Measurements from ENCODE around the gene RBM20. TPM values are rescaled to one million over a fixed set of nuclear protein-coding genes. Genes with fewer than 3 reads are reported as not detected.
A peak's percentile ranks its signal among the peaks of the same experiment; 100 is the strongest.

The RBM20 gene
- total RNA-seq, 1 donor from 2014 or later: 1.5 TPM

DNA sequence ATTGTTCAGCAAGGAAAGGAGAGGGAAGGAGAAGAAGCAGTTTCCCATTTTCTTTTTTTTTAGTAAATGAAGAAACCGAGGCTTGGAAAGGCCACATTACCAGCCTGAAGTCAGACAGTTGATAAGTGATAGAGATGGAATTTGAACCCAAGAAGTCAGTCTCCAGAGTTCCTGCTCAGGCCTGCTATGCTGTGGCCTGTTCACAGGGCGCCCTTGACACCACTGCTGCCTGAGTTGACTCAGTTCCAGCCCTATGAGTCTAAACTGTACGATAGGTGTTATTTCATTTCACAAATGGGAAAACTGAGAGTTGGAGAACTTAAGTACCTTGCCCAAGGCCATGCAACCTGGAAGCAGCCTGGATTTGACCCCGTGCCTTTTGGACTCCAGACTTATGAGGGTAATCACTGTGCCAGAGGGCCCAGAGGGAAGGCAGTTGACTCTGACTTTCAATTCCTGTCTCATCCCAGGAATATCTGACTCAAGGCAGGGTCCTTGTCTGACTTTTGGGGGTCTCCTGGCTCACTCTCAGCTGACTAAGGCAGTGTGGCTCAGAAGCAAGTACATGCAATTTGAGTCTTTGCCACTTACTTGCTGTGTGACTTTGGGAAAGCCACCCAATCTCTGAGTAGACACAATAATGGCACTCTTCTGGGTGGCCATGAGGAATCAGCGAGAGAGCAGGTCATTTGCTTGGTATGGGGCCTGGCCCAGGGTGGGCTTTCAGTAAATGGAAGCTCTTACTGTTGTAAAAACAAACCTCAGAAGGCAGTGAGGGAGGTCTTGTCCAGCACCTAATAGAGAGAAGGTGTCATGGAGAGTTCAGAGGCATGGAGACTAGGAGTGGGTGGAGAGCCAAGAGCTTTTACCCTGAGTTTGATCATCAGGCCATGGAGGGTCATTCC lies 17.9 kb upstream of the RBM20 start:
- DNase-seq (ENCODE audit: low spot score, unreplicated experiment): no peak
- Mint-ChIP-seq H3K4me1 (ENCODE audit: low read depth) (peaks cover 14% of the 10 kb centered on the region), H3K9me3 (ENCODE audit: low read depth) (no peaks in the 10 kb centered on the region), H3K4me3 (ENCODE audit: low read depth) (no peak overlapping the region), H3K36me3 (ENCODE audit: insufficient read depth) (no peaks in the 10 kb centered on the region), H3K27ac (no peak overlapping the region), H3K27me3 (no peaks in the 10 kb centered on the region)
- TF ChIP-seq CTCF (IDR thresholded peaks at IDR 0.05; ENCODE audit: unreplicated experiment): no peak

DNA sequence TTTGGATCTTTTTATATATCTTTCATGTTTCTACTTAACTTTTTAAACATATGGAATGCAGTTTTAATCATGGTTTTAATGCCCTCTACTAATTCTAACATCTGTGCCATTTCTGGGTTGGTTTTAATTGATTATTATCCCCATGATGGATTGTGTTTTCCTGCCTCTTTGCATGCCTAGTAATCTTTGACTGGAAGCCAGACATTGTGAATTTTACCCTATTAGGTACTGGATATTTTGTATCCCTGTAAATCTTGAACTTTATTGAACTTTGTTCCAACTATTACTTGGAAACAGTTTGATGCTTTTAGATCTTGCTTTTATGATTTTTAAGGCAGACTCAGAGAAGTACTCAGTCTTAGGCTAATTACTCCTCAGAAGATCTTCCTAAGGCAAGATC lies 16.0 kb upstream of the RBM20 start:
- Mint-ChIP-seq H3K27me3 (no peaks in the 10 kb centered on the region), H3K4me1 (ENCODE audit: low read depth) (peaks cover 14% of the 10 kb centered on the region), H3K36me3 (ENCODE audit: insufficient read depth) (no peaks in the 10 kb centered on the region), H3K27ac (no peak overlapping the region), H3K9me3 (ENCODE audit: low read depth) (no peaks in the 10 kb centered on the region), H3K4me3 (ENCODE audit: low read depth) (no peak overlapping the region)
- DNase-seq (ENCODE audit: low spot score, unreplicated experiment): no peak
- TF ChIP-seq CTCF (IDR thresholded peaks at IDR 0.05; ENCODE audit: unreplicated experiment): no peak

DNA sequence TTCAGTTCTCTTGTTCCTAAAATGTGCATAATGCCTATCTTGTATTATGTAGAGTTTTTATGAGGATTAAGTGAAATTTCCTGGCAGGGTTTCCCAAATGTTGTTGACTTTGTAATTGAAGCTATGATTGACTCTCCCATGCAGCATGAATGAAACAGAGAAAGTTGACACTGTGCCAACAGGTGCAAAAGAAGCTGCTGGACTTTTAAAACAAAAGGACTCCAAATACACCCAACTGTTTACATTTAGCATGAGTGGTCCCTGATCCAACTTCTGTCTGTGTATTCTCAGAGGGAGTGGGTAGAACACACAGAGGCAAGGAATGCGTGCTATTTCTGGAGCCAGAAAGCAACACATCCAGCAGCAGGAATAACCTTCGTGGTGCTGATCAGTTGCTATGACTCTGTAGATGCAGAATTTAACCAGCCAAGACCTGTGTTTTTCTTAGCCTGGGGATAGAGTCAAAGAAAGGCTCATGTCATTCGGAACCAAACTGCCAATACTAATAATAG lies 14.4 kb upstream of the RBM20 start:
- H3K4me1 Mint-ChIP-seq (ENCODE audit: low read depth): peaks cover 14% of the 10 kb centered on the region
- no peak for TF ChIP-seq CTCF (IDR thresholded peaks at IDR 0.05; ENCODE audit: unreplicated experiment)
- no peak overlapping the region for H3K4me3 Mint-ChIP-seq (ENCODE audit: low read depth)
- H3K27me3 Mint-ChIP-seq: no peaks in the 10 kb centered on the region
- no peak for DNase-seq (ENCODE audit: low spot score, unreplicated experiment)
- H3K27ac Mint-ChIP-seq: peak overlapping the region; percentile 69
- H3K9me3 Mint-ChIP-seq (ENCODE audit: low read depth): no peaks in the 10 kb centered on the region
- no peaks in the 10 kb centered on the region for H3K36me3 Mint-ChIP-seq (ENCODE audit: insufficient read depth)

DNA sequence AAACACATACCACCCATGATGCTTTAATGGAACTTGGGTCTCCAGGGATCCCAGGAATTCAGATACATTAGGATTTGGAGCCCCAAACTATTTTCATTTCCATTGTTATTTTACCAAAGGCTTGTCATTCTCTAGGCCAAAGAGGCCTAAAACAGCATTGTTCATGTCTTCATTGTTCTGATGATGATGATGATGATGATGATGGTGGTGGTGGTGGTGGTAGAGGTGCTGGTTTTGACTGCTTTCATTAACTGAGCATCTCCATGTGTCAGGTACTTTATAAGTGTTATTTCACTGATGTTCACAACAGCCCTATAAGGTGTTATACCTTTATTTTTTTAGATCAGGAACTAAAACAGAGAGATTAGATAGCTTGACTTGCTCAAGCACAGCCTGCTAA lies 12.2 kb upstream of the RBM20 start:
- Mint-ChIP-seq H3K27ac (no peak overlapping the region), H3K36me3 (ENCODE audit: insufficient read depth) (no peaks in the 10 kb centered on the region), H3K27me3 (no peaks in the 10 kb centered on the region), H3K4me3 (ENCODE audit: low read depth) (no peak overlapping the region), H3K9me3 (ENCODE audit: low read depth) (no peaks in the 10 kb centered on the region), H3K4me1 (ENCODE audit: low read depth) (peaks cover 16% of the 10 kb centered on the region)
- DNase-seq (ENCODE audit: low spot score, unreplicated experiment): no peak
- no peak for TF ChIP-seq CTCF (IDR thresholded peaks at IDR 0.05; ENCODE audit: unreplicated experiment)

DNA sequence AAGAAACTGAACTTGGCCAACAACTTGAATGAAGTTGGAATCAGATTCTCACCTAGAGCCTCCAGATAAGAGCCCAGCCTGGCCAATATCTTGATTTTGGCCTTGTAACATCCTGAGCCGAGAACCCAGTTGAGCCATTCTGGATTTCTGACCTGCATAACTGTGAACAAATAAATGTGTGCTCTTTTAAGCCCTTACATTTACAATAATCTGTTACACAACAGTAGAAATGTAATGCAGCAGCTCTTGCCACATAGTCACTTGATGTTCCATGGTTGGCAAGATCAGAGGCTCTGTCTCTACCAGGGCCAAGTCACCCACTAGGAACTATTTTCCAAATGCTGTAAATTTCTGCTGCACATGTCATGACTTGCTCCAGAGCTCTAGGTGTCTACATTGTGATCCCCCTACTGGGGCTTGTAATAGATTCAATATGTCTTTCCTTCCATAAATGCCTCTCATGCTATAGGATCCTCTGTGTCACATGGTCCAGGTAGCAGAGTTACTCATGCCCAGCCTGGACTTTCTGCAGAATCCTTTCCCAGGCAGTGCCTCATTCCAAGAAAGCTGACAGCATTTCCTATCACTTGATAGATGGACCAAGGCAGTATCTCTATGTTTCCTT lies 11.4 kb upstream of the RBM20 start:
- DNase-seq (ENCODE audit: low spot score, unreplicated experiment): no peak
- Mint-ChIP-seq H3K9me3 (ENCODE audit: low read depth) (no peaks in the 10 kb centered on the region), H3K27ac (no peak overlapping the region), H3K27me3 (no peaks in the 10 kb centered on the region), H3K4me3 (ENCODE audit: low read depth) (no peak overlapping the region), H3K36me3 (ENCODE audit: insufficient read depth) (no peaks in the 10 kb centered on the region), H3K4me1 (ENCODE audit: low read depth) (peaks cover 20% of the 10 kb centered on the region)
- TF ChIP-seq CTCF (IDR thresholded peaks at IDR 0.05; ENCODE audit: unreplicated experiment): no peak

All from progenitor cell of endocrine pancreas (in vitro differentiated cells).